ENCODE data around the gene PRDM5.

- TF ChIP-seq EZH2 (IDR thresholded peaks at IDR 0.05; ENCODE audit: insufficient read depth, poor library complexity, severe bottlenecking) = no peak
- TF ChIP-seq EZH2phosphoT487 (IDR thresholded peaks at IDR 0.05; ENCODE audit: insufficient read depth, low read depth) = no peak
Measured at GRCh38 chr4:120826853-120827252, 95.7 kb downstream of the PRDM5 start.

Measured in GM23248 (cell line).